NCI-H748 (cell line): Measurements from ENCODE around the gene LEF1.

Experiments
- DNase-seq: peaks from one replicate; lab custom pipeline; 2025; ENCODE audit not compliant: unreplicated experiment; lab: John Stamatoyannopoulos, UW

LEF1 gene

DNA sequence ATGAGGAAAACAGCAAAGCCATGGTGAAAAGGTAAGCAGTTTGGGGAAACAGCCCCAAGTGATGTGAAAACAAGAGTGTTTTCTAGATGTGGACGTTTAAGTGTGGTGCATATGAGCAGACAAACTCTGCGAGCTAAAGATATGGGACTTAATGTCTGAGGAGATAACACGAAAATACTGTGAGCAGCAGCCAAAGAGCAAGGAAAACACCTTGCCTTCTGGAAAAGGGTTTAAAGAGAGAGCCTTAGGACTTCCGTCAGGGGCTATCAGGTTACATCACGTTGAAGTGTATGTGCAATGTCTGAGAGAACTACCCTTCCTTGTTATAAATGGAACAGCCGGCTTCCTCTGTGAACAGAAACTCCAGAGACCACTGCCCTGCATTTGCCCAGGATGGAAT, 54.2 kb downstream of the LEF1 start:
- DNase-seq: peak; percentile 8

- no peak for DNase-seq
These were observed 55.5 kb downstream of the LEF1 start for GRCh38 chr4:108113229-108113628.

DNA sequence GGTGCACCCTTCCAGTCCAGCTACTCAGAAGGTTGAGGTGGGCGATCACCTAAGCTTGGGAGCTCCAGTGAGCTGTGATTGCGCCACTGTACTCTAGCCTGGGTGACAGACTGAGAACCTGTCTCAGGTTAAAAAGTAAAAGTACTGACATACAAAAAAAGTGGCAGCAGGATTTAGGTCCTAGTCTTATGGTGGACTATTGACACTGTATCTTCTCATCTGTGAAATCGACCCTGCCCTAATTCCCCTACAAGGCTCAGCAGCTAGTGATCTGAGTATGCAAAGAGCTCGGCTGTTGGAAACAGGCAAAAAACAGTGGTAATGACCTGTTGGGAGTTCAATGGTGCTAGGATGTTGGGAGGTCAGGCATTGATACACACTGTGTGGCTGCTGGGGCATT, 57.0 kb downstream of the LEF1 start:
- DNase-seq: no peak

DNA sequence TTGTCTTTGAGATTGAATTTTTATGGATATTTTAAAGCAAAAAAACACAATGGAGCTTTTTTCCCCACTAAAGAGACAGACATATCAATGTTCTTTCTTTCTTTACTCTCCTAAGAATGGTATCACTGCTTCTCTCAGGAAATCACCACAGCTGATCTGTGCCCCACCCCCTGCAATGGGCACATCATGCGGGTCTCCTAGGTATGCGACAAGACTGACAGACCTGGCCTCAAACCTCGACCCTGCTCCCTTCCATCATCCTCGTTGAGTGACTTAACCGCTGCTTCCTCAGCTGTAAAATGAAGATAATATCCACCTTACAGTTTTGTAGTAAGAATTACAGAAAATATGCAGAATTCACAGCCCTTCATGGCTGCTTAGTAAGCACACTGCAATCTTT, 58.3 kb downstream of the LEF1 start:
- DNase-seq: no peak

DNA sequence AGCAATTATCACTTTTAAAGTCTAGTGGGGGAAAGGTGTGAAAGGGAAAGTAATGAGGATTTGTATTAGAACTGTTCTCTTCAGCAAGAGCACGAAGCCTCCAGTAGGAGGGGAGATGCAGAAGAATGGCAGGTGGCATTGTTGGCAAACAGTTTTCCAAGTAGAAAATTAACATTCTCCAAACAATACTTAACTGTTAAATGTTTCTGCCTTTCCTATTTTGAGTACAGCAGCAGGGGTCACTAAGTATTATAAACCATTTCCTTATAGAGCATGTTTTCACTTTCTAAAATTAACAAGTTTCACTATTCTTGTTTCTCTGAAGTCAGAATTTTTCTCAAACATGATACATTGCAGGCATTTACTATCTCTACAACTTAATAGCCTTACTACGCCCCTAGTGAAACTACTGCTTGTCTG, 58.7 kb downstream of the LEF1 start:
- no peak for DNase-seq

DNA sequence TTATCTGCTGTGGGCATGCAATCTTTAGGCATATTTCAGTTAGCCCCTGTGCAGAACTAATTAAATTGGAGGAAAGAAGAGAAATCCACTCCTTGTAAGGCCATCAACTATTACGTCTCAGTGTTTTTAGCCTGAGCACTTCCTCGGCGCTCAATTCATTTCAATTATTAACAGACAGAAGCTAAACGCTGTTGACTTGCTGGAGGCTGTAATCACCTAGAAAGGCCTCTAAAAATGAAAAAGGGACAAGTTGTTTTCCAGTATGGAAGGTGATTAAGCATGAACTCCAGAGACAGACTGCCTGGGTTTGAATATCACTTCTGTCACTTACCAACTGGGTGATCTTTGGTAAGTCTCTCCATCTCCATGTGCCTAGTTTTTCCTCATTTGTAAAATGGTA, 59.6 kb downstream of the LEF1 start:
- DNase-seq: no peak

DNA sequence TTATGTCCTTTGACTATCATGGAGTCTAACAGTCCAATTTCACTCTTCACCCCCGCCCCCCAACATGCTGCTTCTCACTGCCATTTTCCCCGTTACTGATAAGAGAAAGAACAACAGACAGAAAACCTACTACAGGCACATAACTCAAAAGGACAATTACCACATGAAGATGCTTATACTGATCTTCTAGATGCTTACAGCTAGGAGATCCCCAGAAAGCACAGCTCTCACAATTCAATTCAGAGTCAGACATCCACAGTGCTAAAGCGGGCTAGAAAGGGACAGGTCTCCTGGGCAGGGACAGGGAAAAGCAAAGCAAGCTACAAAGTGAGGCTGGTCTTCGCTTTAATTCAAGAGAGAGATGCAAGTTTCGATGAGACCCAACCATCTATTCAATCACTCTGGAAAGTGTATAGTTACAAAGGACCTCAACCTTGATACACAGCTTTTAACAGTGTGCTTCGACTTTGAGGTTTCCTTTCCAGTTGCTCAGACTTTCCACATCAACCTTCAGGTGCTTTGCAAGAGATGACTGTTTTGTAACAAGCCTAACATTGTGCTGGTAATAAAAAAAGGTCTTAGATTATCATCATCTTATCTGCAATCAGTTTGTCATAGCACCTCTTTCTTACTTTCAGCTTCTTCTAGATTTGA, 60.9 kb downstream of the LEF1 start:
- DNase-seq: no peak

GRCh38 chr4:108107101-108107500, 61.6 kb downstream of the LEF1 start:
- no peak for DNase-seq

DNA sequence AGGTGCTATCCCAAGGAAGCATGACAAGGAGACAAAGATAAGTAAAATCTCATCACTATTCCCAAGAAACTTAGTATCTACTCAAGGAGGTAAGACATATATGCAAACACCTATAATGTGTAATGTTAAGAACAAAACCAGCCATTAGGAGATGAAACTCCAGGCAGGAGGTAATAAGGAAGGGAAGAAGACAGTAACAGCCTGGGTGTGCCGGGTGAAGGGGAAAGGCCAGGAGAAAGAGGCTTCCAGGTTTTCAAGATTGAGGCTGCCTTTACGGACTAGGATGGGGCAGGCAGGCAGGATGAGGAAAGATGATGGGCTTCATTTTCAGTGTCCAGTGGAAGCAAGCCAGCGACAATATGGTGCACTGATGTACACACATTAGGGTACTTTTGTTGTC, 62.5 kb downstream of the LEF1 start:
- no peak for DNase-seq

- DNase-seq: no peak
These were observed 65.5 kb downstream of the LEF1 start for GRCh38 chr4:108103099-108103862.

DNA sequence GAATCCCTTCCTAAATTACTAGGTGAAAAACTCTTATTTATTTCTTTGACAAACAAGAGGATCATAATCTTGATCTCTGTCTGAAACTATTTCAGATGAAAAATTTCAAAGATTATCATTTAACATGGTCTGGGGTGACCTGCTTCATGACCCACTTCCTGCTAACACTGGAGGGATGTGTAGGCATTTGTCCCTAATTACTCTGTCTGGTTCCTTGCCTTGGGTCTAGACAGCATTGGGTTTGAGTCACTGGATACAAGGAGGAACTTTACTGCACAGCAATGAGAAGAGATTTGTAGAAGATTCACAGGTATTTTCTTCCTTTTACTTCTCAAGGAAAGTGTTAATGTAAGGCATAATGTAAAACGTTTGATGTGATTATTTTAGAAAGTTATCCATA, 67.9 kb downstream of the LEF1 start:
- no peak for DNase-seq

DNA sequence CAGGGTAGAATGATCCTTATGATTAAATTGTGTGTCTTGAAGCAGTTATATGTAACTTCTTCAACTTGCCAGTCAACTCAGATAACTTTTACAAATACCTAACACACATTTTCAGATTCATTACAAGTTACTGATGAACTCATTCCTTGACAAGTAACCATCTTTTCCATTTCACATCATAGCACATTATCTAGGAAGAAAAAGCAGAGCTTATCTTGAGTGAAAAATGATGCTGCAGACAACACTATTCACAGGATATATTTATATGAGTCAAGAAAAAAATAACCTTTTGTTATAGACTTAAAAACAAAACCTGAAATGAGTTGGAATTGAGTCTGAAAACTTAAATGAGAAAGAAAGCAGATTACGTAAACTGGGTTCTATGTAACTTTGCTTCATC, 68.9 kb downstream of the LEF1 start:
- DNase-seq: no peak

- DNase-seq: no peak
These were observed 70.7 kb downstream of the LEF1 start for GRCh38 chr4:108097990-108098553.

- peak; percentile 51 for DNase-seq
These were observed 73.7 kb downstream of the LEF1 start for GRCh38 chr4:108094923-108095482.

- DNase-seq: no peak
These were observed 74.6 kb downstream of the LEF1 start for GRCh38 chr4:108094131-108094530.

GRCh38 chr4:108092288-108092687, 76.4 kb downstream of the LEF1 start:
- DNase-seq: no peak

- no peak for DNase-seq
These were observed 81.3 kb downstream of the LEF1 start for GRCh38 chr4:108087293-108087967.

DNA sequence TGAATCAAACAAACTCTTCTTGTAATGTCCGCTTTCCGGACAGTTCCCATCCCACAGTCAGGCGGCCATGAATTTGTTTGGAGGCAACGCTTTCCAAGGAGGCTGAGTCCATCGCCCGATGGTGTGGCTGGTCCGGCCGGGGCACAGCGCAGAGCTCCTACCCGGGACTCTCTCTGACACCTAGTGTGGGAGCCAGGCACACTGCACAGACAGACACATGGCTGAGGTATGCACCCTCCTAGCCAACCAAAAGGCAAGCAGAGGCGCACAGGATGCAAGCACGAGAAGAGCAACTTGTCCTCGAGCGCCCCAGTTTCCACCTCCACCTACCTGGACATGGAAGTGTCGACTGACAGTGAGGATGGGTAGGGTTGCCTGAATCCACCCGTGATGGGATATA, 87.5 kb downstream of the LEF1 start:
- DNase-seq: no peak

DNA sequence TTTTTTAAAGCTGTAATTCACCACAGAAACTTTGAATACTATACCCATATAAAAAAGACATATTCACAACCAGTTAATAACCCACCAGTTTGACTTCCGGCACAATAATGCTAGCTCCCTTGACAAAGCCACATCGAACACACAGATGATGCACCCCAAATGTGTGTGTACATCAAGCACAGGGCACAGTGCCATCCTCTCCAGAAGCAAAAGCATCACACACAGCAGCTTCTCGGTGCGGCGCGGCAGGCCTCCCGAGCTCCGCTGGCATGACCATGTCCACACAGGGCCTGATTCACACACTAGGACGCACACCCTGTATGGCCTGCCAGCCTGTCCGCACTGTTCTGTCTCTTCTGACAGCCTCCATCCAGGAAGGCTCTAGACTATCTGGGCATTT, 88.0 kb downstream of the LEF1 start:
- no peak for DNase-seq

- no peak for DNase-seq
These were observed 90.6 kb downstream of the LEF1 start for GRCh38 chr4:108078024-108078733.

DNA sequence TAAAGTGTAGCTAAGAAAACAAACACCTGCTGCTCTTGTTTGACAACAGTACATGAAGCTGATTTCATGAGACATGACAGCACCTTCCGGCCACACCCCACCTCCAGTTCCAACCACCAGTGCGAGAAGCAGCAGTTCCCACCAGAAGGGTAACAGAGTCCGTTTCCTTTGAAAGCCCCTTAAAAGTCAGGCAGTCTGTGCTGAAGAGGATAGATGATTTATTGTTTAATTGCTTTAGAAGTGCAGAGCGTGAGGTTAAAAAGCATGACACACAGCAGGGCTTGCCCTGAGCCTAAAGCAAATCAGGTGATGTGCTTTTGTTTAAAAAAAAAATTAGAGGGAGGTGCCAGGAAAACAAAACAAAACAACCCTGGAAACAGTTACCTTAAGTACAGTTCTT, 96.4 kb downstream of the LEF1 start:
- DNase-seq: peak; percentile 94
